LNCAP (cell line): Measurements from ENCODE around the gene SLC6A6.

Experiments
- TF ChIP-seq, protein P1 (sequence below): fragments of 450-650 bp; IDR thresholded peaks from 2 replicates; pipeline ENCODE4 v1.5.1; 2017; ENCODE audit warnings: mild to moderate bottlenecking

The SLC6A6 gene

GRCh38 chr3:14430706-14431451 lies 28.5 kb downstream of the SLC6A6 start:
- TF ChIP-seq, protein P1, sequence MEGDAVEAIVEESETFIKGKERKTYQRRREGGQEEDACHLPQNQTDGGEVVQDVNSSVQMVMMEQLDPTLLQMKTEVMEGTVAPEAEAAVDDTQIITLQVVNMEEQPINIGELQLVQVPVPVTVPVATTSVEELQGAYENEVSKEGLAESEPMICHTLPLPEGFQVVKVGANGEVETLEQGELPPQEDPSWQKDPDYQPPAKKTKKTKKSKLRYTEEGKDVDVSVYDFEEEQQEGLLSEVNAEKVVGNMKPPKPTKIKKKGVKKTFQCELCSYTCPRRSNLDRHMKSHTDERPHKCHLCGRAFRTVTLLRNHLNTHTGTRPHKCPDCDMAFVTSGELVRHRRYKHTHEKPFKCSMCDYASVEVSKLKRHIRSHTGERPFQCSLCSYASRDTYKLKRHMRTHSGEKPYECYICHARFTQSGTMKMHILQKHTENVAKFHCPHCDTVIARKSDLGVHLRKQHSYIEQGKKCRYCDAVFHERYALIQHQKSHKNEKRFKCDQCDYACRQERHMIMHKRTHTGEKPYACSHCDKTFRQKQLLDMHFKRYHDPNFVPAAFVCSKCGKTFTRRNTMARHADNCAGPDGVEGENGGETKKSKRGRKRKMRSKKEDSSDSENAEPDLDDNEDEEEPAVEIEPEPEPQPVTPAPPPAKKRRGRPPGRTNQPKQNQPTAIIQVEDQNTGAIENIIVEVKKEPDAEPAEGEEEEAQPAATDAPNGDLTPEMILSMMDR: no peak

- TF ChIP-seq, protein P1: no peak
These were observed 29.1 kb downstream of the SLC6A6 start for GRCh38 chr3:14431452-14431916.

DNA sequence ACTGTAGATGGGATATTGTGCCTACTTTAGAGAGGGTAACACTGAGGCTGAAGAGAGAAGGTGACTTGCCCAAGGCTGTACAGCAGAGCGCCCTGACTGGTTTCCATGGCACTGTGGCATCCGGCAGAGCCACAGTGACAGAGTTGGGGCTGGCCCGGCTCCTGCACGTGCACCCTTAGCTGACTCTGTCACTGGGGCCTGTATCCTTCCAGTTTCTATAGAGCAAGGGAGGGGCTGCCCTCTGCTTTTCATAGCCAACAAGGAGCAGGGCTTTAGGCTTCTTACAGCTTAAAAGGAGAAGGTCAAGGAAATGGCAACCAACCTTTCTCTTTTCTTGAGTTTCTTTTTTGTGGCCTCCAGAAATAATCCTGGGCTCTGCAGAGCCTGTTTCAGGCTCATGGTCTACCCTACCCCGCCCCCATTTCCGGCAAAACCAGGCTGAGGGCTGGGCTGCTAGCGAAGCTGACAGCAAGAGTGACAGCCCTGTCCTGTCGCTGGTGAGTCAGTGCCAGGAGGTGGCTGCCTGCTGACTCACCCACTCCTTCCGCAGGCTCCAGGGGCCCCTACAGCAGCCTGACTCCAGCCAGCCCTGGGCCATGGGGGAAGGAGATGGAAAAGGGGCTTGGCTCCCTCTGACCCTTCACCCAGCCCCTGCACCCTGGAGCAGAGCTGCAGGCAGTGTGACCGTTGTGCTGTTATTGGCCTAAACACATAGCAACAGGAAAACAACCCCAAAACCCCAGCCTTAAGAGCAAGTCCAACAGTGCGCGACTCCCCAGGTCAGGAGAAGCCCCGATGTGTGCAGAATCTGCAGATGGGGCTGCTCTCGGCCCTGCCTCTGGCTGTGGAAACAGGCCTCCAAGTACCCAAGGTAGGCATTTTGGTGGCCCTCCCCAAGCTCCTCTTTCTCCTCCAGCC lies 29.8 kb downstream of the SLC6A6 start:
- TF ChIP-seq, protein P1: no peak

GRCh38 chr3:14433106-14433505 lies 30.7 kb downstream of the SLC6A6 start:
- TF ChIP-seq, protein P1: no peak

- TF ChIP-seq, protein P1: no peak
These were observed 31.7 kb downstream of the SLC6A6 start for GRCh38 chr3:14434126-14434497.

DNA sequence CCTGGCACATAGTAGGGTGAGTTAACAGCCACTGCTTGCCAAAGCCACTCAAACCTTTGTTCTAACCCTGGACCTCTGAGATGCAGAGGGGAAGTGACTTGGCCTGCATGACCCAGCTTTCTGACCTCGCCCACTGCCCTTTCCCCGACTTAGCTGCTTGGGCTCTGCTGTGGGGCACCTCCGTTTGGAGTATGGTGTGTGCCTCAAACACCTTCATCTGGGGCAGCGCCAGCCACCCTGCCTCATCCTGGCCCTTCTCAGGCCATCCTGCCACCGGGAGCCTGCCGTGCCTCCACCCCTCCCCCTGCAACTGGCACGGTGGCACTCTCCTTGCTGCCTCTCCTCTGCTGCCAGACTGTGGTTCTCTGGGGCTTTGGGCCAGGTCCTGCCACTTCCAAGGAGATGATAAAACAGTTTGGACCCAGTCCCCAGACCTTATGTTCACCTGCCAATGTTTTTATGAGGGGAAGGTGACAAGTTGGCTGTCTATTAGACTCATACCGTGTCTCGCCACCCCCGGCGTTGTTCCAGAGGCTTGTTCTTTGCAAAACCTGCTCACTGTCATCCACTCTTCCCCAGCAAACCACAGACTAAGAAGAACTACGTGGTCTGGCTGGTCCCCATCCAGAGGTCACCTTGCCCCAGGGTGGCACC lies 32.2 kb downstream of the SLC6A6 start:
- TF ChIP-seq, protein P1: no peak
